K562 (cell line): ENCODE measurements around the gene HAX1. TPM values are rescaled to one million over a fixed set of nuclear protein-coding genes. Genes with fewer than 3 reads are reported as not detected.
A peak's percentile ranks its signal among the peaks of the same experiment; 100 is the strongest.

ENCODE experiments used
- ATAC-seq: fragments of 200-7000 bp; cut with Tn5 transposase; 3 replicates; pipeline ENCODE4 v1.9.1; 2020; ENCODE audit warnings: moderate library complexity
- BruUV-seq: library from RNA; stranded (reverse); fragments of 400-500 nt; replicated peaks from 2 replicates; lab custom pipeline; 2021; lab: Mats Ljungman, UMichigan
- CTCF ChIA-PET: fragments of 300-600 bp; formaldehyde crosslinking; extraction: SDS; loops from one replicate; lab custom pipeline; 2021; ENCODE audit warnings: low intra/inter-chr PET ratio; lab: Yijun Ruan, JAX
- POLR2A ChIA-PET: fragments of 300-600, 350-650 bp; sonication (Branson Sonifier 250); formaldehyde crosslinking; extraction: SDS; loops from one replicate; lab custom pipeline; 2021; ENCODE audit warnings: antibody characterized with exemption, inconsistent platforms; lab: Yijun Ruan, JAX
- DNase-seq, 4 experiments: peaks; one replicate each; pipeline versions ENCODE4 v3.0.0 to v3.0.0-alpha.2; 2011 to 2018; ENCODE audit warnings: low spot score in 3 of 4, mixed read lengths in 3 of 4; ENCODE audit errors: extremely low read depth in 1 of 4
- FAIRE-seq: peaks from 2 replicates; lab custom pipeline; 2011; peaks lifted over from hg19 to GRCh38; lab: Jason Lieb, UNC
- H2AFZ ChIP-seq: 2 replicates; pipeline ENCODE4 v1.6.0; 2011; ENCODE audit warnings: low read depth, low read length, control low read depth, inconsistent platforms
- H3K27ac ChIP-seq: fragments of 200-600 bp; 3 replicates; pipeline ENCODE4 v1.8.0; 2011; ENCODE audit warnings: low read depth, mild to moderate bottlenecking, control low read depth, inconsistent platforms, low read length, moderate library complexity, mixed read lengths; ENCODE audit errors: extremely low read depth
- H3K27me3 ChIP-seq, 2 experiments: fragments of 300-600 bp in 1 of 2; 2 replicates in 1 of 2; 3 replicates in 1 of 2; pipeline versions ENCODE4 v1.6.0 to v1.8.0; 2011; ENCODE audit warnings: inconsistent platforms in 2 of 2, low read length in 2 of 2, mild to moderate bottlenecking in 1 of 2, mixed read lengths in 1 of 2, moderate library complexity in 1 of 2; ENCODE audit not compliant: control insufficient read depth in 2 of 2, insufficient read depth in 2 of 2
- H3K36me3 ChIP-seq: fragments of 300-600 bp; 3 replicates; pipeline ENCODE4 v1.8.0; 2011; ENCODE audit warnings: mild to moderate bottlenecking, low read length, inconsistent platforms; ENCODE audit not compliant: control insufficient read depth, insufficient read depth
- H3K4me1 ChIP-seq, 2 experiments: fragments of 200-600 bp in 1 of 2; replicated peaks in 1 of 2; 2 replicates in 1 of 2; 3 replicates in 1 of 2; pipeline versions ENCODE4 v1.5.1 to v1.8.0; 2011; ENCODE audit warnings: inconsistent platforms in 2 of 2, low read length in 2 of 2, mild to moderate bottlenecking in 1 of 2, mixed read lengths in 1 of 2, moderate library complexity in 1 of 2; ENCODE audit not compliant: control insufficient read depth in 2 of 2, insufficient read depth in 2 of 2
- H3K4me2 ChIP-seq: 2 replicates; pipeline ENCODE4 v1.6.1; 2011; ENCODE audit warnings: low read length, control low read depth, inconsistent platforms, mixed read lengths; ENCODE audit not compliant: insufficient read depth
- H3K4me3 ChIP-seq: fragments of 200-600 bp; sonication (generic), shearing (Covaris generic); 2 replicates; pipeline ENCODE4 v1.5.1; 2016; ENCODE audit warnings: control low read depth, inconsistent platforms
- H3K79me2 ChIP-seq: fragments of 200-600 bp; 3 replicates; pipeline ENCODE4 v1.8.0; 2011; ENCODE audit warnings: low read length, inconsistent platforms; ENCODE audit not compliant: control insufficient read depth, insufficient read depth
- H3K9ac ChIP-seq, 2 experiments: 2 replicates each; pipeline versions ENCODE4 v1.6.0 to v1.6.1; 2011; ENCODE audit warnings: low read depth in 2 of 2, low read length in 2 of 2, control low read depth in 1 of 2, inconsistent platforms in 1 of 2, mild to moderate bottlenecking in 1 of 2, mixed read lengths in 1 of 2; ENCODE audit not compliant: insufficient read depth in 1 of 2
- H3K9me1 ChIP-seq: one replicate; pipeline ENCODE4 v1.6.0; 2011; ENCODE audit warnings: inconsistent platforms, mild to moderate bottlenecking, low read length, moderate library complexity; ENCODE audit not compliant: control insufficient read depth, insufficient read depth
- H3K9me3 ChIP-seq: replicated peaks from 2 replicates; pipeline ENCODE4 v1.5.1; 2011; ENCODE audit warnings: low read depth, low read length, inconsistent platforms; ENCODE audit not compliant: control insufficient read depth, insufficient read depth
- H4K20me1 ChIP-seq: replicated peaks from 2 replicates; pipeline ENCODE4 v1.6.1; 2011; ENCODE audit warnings: low read length, inconsistent platforms, mixed read lengths; ENCODE audit not compliant: control insufficient read depth, insufficient read depth
- HLTF ChIP-seq: fragments of 450-650 bp; IDR thresholded peaks from 2 replicates; pipeline ENCODE4 v1.6.1; 2016
- JUND ChIP-seq, 2 experiments: IDR thresholded peaks; 2 replicates in 1 of 2; 3 replicates in 1 of 2; pipeline ENCODE4 v1.6.1; 2011; ENCODE audit warnings: borderline replicate concordance in 2 of 2, low read depth in 2 of 2, low read length in 2 of 2, improper control_type of control experiment in 1 of 2, missing biosample characterization in 1 of 2, missing genetic modification characterization in 1 of 2, missing genetic modification reagents in 1 of 2
- RBM17 ChIP-seq: fragments of 200-400 bp; formaldehyde crosslinking; IDR thresholded peaks from 2 replicates; pipeline ENCODE4 v1.6.1; 2017; ENCODE audit warnings: low read depth, mild to moderate bottlenecking, low read length, borderline replicate concordance
- SLC30A9 ChIP-seq: fragments of 250-450 bp; sonication (Bioruptor Pico); IDR thresholded peaks from 2 replicates; pipeline ENCODE4 v1.8.0; 2022; ENCODE audit warnings: mild to moderate bottlenecking, moderate library complexity
- ZBTB33 ChIP-seq: sonication (generic); formaldehyde crosslinking; IDR thresholded peaks from 2 replicates; pipeline ENCODE4 v1.8.1; 2023; ENCODE audit warnings: mild to moderate bottlenecking, missing genetic modification reagents
- ZEB2 ChIP-seq: fragments of 450-650 bp; IDR thresholded peaks from 2 replicates; pipeline ENCODE4 v1.6.1; 2016
- ZNF407 ChIP-seq: fragments of 450-650 bp; IDR thresholded peaks from 2 replicates; pipeline ENCODE4 v1.6.1; 2016; ENCODE audit warnings: low read depth
- ZNF507 ChIP-seq: conservative IDR thresholded peaks from 2 replicates; pipeline ENCODE4 v1.6.1; 2017; ENCODE audit warnings: missing genetic modification characterization, missing compliant biosample characterization
- WGBS: fragments of 100-300 bp; shearing (Covaris generic); methylation state at CpG from one replicate; pipeline ENCODE4 v1.1.6; 2016; ENCODE audit warnings: low coverage, mixed read lengths; ENCODE audit not compliant: insufficient coverage; ENCODE audit errors: missing lambda C conversion rate; 5-methylcytosine and 5-hydroxymethylcytosine counted together
- in situ Hi-C: fragments of 300-500 bp; cut with MboI; formaldehyde crosslinking; loops from 4 replicates; pipeline ENCODE4 v1.15.0; 2018; ENCODE audit warnings: inconsistent platforms, mixed read lengths
- intact Hi-C: fragments of 100-400 bp; cut with micrococcal nuclease; formaldehyde crosslinking; loops from 2 replicates; pipeline ENCODE4 v1.14.2; 2022
- polyA plus RNA-seq, 8 experiments: library from polyadenylated mRNA; depleted of rRNA in 4 of 8; stranded (reverse) in 5 of 8; unstranded in 3 of 8; fragments of >200 nt; fragmentation: Nextera tagmentation in 2 of 8; fragmentation: Illumina TruSeq in 1 of 8; extraction: Ambion mirVana in 2 of 8; extraction: Trizol in 1 of 8; gene quantifications; 2 replicates each; pipeline versions ENCODE4 v1.2.1 to v1.2.3, GENCODE V29; 2011 to 2014; ENCODE audit warnings: inconsistent platforms in 1 of 8, missing spikeins in 1 of 8
- total RNA-seq, 7 experiments: library from RNA; depleted of rRNA in 6 of 7; stranded (reverse); fragments of >200 nt in 6 of 7; fragmentation: Illumina TruSeq in 2 of 7; extraction: Trizol in 2 of 7; gene quantifications; 2 replicates each; pipeline versions ENCODE4 v1.2.1 to v1.2.3, GENCODE V29; 2011 to 2021; ENCODE audit warnings: low replicate concordance in 1 of 7
- TF ChIP-seq, protein P1 (sequence below): fragments of 250-450 bp; sonication (Bioruptor Pico); IDR thresholded peaks from 2 replicates; pipeline ENCODE4 v1.5.0; 2021

HAX1 gene
- total and polyA plus RNA-seq, 9 of the 15 experiments (the other 6 are each of a cell fraction or from before 2014, with no cell fraction given) = 143 to 492 (median 234) TPM

DNA sequence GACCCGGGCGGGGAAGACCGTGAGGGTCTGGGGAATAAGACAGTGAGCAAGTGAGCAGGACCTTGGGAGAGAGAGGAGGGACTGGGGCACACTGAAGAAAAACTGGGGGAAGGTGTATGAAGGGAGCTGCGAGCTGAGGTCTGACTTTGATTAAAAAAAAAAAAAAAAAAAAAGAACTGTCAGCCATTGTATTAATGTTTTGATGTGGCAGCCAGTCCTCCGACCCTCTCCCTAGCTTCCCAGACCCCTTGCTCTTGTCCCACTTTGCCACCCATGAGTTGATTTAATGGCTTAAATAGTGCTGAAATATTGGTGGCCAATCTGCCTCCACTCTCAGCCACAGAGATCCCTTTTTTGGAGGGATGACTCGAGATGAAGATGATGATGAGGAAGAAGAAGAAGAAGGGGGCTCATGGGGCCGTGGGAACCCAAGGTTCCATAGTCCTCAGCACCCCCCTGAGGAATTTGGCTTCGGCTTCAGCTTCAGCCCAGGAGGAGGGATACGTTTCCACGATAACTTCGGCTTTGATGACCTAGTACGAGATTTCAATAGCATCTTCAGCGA, 652 bp downstream of the HAX1 start:
- DNase-seq = no peak
- H3K9ac ChIP-seq = peak overlapping the region; percentile 88 to 96
- 14% methylated on average over 10 of the region's 13 CpGs for WGBS
- H3K9me1 ChIP-seq = peaks cover 5% of the 10 kb centered on the region
- in situ Hi-C loops (no loop called here), intact Hi-C loops (loop anchor here (1.0 to 10.0 kb wide), 3 partner anchors 74 to 192 kb away; no protein-coding TSS in a partner anchor)
- H3K36me3 ChIP-seq = peaks cover 53% of the 10 kb centered on the region
- no peaks in the 10 kb centered on the region for H4K20me1 ChIP-seq
- peaks cover 17% of the 10 kb centered on the region for H3K79me2 ChIP-seq
- H3K9me3 ChIP-seq = no peaks in the 10 kb centered on the region
- H3K4me3 ChIP-seq = peak overlapping the region; percentile 88
- ATAC-seq = peak; percentile 23; the same call in 2 of the 3 replicates
- H3K4me1 ChIP-seq = peaks cover 3 to 5% of the 10 kb centered on the region in 2 experiments; a peak in 4 of 5 replicates
- H2AFZ ChIP-seq = peak overlapping the region; percentile 91
- CTCF ChIA-PET = interaction anchor here (0.7 to 1.9 kb wide), 7 partner anchors 35 to 873 kb away, joined by 3 to 15 read pairs (median 4); partner anchors contain the start of gene DENND4B
- no peak for FAIRE-seq
- H3K27ac ChIP-seq = peak overlapping the region; percentile 79
- no peaks in the 10 kb centered on the region; a peak in 1 of 5 replicates for H3K27me3 ChIP-seq
- BruUV-seq = TSS peak; percentile 72
- H3K4me2 ChIP-seq = peak overlapping the region; percentile 98
- POLR2A ChIA-PET = interaction anchor here (0.7 to 1.8 kb wide), 4 partner anchors 11 to 251 kb away, joined by 3 to 6 read pairs (median 5); no protein-coding TSS in a partner anchor
- TF ChIP-seq ZBTB33 (CRISPR knock-in tag) = no peak
- TF ChIP-seq ZEB2 = no peak
- TF ChIP-seq ZNF407 = no peak
- TF ChIP-seq HLTF = no peak
- TF ChIP-seq SLC30A9 (CRISPR knock-in tag) = no peak
- TF ChIP-seq RBM17 = no peak
- no peak for TF ChIP-seq ZNF507 (tag)
- TF ChIP-seq JUND (IDR thresholded peaks at IDR 0.05; ENCODE audit: borderline replicate concordance, low read depth, low read length) = 0 out of 2 replicates have a peak, but pooled peaks have one; percentile 5
- no peak for TF ChIP-seq JUND (tag; IDR thresholded peaks at IDR 0.05; ENCODE audit: borderline replicate concordance, low read depth, low read length)
- TF ChIP-seq, protein P1, sequence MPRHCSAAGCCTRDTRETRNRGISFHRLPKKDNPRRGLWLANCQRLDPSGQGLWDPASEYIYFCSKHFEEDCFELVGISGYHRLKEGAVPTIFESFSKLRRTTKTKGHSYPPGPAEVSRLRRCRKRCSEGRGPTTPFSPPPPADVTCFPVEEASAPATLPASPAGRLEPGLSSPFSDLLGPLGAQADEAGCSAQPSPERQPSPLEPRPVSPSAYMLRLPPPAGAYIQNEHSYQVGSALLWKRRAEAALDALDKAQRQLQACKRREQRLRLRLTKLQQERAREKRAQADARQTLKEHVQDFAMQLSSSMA (CRISPR knock-in tag) = no peak
